CD14-positive monocyte (primary cell): ENCODE results near the gene RBM44. TPM values are rescaled to one million over a fixed set of nuclear protein-coding genes. Genes with fewer than 3 reads are reported as not detected.
A peak's percentile ranks its signal among the peaks of the same experiment; 100 is the strongest.

Source experiments
- DNase-seq, 3 donors: peaks; one replicate each; pipeline ENCODE4 v3.0.0-alpha.2; 2011 to 2022
- H2AFZ ChIP-seq: 2 replicates; pipeline ENCODE4 v1.6.0; 2012; ENCODE audit warnings: mild to moderate bottlenecking, low read depth, low read length, inconsistent platforms; ENCODE audit not compliant: insufficient read depth, poor library complexity, severe bottlenecking
- H3K27ac ChIP-seq, 2 donors: 1 replicate in 1 of 2; 2 replicates in 1 of 2; pipeline ENCODE4 v1.5.1; 2012 to 2013; ENCODE audit warnings: low read length in 2 of 2, control low read depth in 1 of 2, inconsistent platforms in 1 of 2, low read depth in 1 of 2, mild to moderate bottlenecking in 1 of 2
- H3K27me3 ChIP-seq, 2 donors: one replicate each; pipeline versions ENCODE4 v1.6.0 to v1.6.1; 2011 to 2013; ENCODE audit warnings: low read length in 2 of 2; ENCODE audit not compliant: control insufficient read depth in 2 of 2, insufficient read depth in 2 of 2
- H3K36me3 ChIP-seq, 2 donors: replicated peaks in 1 of 2; 1 replicate in 1 of 2; 2 replicates in 1 of 2; pipeline versions ENCODE4 v1.5.1 to v1.6.1; 2012 to 2013; ENCODE audit warnings: low read length in 2 of 2, control low read depth in 1 of 2, inconsistent platforms in 1 of 2, mild to moderate bottlenecking in 1 of 2; ENCODE audit not compliant: insufficient read depth in 2 of 2, control insufficient read depth in 1 of 2
- H3K4me1 ChIP-seq, 2 donors: 1 replicate in 1 of 2; 2 replicates in 1 of 2; pipeline versions ENCODE4 v1.5.1 to v1.6.1; 2012 to 2013; ENCODE audit warnings: low read length in 2 of 2, control low read depth in 1 of 2, inconsistent platforms in 1 of 2, mild to moderate bottlenecking in 1 of 2, moderate library complexity in 1 of 2; ENCODE audit not compliant: insufficient read depth in 2 of 2, control insufficient read depth in 1 of 2
- H3K4me2 ChIP-seq: replicated peaks from 2 replicates; pipeline ENCODE3; 2012; ENCODE audit warnings: low read length, moderate library complexity, mild to moderate bottlenecking; ENCODE audit not compliant: poor library complexity, severe bottlenecking; ENCODE audit errors: extremely low read depth
- H3K4me3 ChIP-seq, 3 experiments: fragments of 200-600 bp in 1 of 3; sonication (generic) in 1 of 3; replicated peaks in 1 of 3; 1 replicate in 2 of 3; 2 replicates in 1 of 3; pipeline ENCODE4 v1.5.1; 2011 to 2013; ENCODE audit warnings: low read length in 3 of 3, mild to moderate bottlenecking in 3 of 3, control low read depth in 2 of 3, low read depth in 2 of 3, inconsistent platforms in 1 of 3, moderate library complexity in 1 of 3
- H3K79me2 ChIP-seq: 2 replicates; pipeline ENCODE4 v1.6.0; 2012; ENCODE audit warnings: mild to moderate bottlenecking, control low read depth, inconsistent platforms, low read length, moderate library complexity; ENCODE audit not compliant: insufficient read depth
- H3K9ac ChIP-seq: 2 replicates; pipeline ENCODE4 v1.6.0; 2017; ENCODE audit warnings: low read length, mild to moderate bottlenecking; ENCODE audit not compliant: insufficient read depth, poor library complexity, severe bottlenecking
- H3K9me3 ChIP-seq, 2 donors: replicated peaks in 1 of 2; 1 replicate in 1 of 2; 2 replicates in 1 of 2; pipeline versions ENCODE4 v1.5.1 to v1.6.1; 2012 to 2013; ENCODE audit warnings: low read length in 2 of 2, control low read depth in 1 of 2; ENCODE audit not compliant: control insufficient read depth in 1 of 2, insufficient read depth in 1 of 2
- H4K20me1 ChIP-seq: 2 replicates; pipeline ENCODE4 v1.6.0; 2012; ENCODE audit warnings: mild to moderate bottlenecking, low read length, control low read depth, moderate library complexity; ENCODE audit not compliant: insufficient read depth
- H3K27ac Mint-ChIP-seq, 7 donors: one replicate each; pipeline ENCODE4 v1.8.0; 2020; ENCODE audit warnings: mild to moderate bottlenecking in 7 of 7, mixed read lengths in 7 of 7, moderate library complexity in 6 of 7, inconsistent platforms in 2 of 7
- H3K27me3 Mint-ChIP-seq, 3 donors: one replicate each; pipeline ENCODE4 v1.8.0; 2021 to 2022; ENCODE audit warnings: low read depth in 3 of 3, mild to moderate bottlenecking in 3 of 3, mixed read lengths in 3 of 3, moderate library complexity in 3 of 3, inconsistent platforms in 1 of 3
- H3K36me3 Mint-ChIP-seq, 2 donors: one replicate each; pipeline ENCODE4 v1.8.0; 2020; ENCODE audit warnings: mixed read lengths in 2 of 2, inconsistent platforms in 1 of 2, mild to moderate bottlenecking in 1 of 2
- H3K4me1 Mint-ChIP-seq: one replicate; pipeline ENCODE4 v1.8.0; 2020; ENCODE audit warnings: mild to moderate bottlenecking, mixed read lengths
- H3K4me3 Mint-ChIP-seq, 2 donors: one replicate each; pipeline ENCODE4 v1.8.0; 2020; ENCODE audit warnings: mild to moderate bottlenecking in 2 of 2, mixed read lengths in 2 of 2, moderate library complexity in 1 of 2
- H3K9me3 Mint-ChIP-seq, 7 donors: one replicate each; pipeline ENCODE4 v1.8.0; 2020 to 2022; ENCODE audit warnings: mixed read lengths in 7 of 7, mild to moderate bottlenecking in 6 of 7, moderate library complexity in 6 of 7, inconsistent platforms in 2 of 7
- CTCF ChIP-seq: fragments of 200-600 bp; IDR thresholded peaks from one replicate; pipeline ENCODE4 v1.8.0; 2022; ENCODE audit warnings: antibody characterized with exemption, mild to moderate bottlenecking
- WGBS: methylation state at CpG from one replicate; pipeline ENCODE4 v1.1.5; 2013; ENCODE audit warnings: missing lambda C conversion rate; ENCODE audit not compliant: insufficient coverage; 5-methylcytosine and 5-hydroxymethylcytosine counted together
- intact Hi-C, 2 donors: fragments of 100-400 bp; cut with micrococcal nuclease; formaldehyde crosslinking; loops; one replicate each; pipeline versions ENCODE4 v1.15.0 to v1.15.1; 2023
- polyA plus RNA-seq, 3 donors: library from polyadenylated mRNA; depleted of rRNA in 1 of 3; unstranded in 2 of 3; stranded (reverse) in 1 of 3; fragments of 300-500 nt in 2 of 3; fragments of >200 nt in 1 of 3; fragmentation: Illumina TruSeq in 2 of 3; gene quantifications; 1 replicate in 2 of 3; 2 replicates in 1 of 3; pipeline ENCODE4 v1.2.3, GENCODE V29; 2012 to 2021

Gene RBM44
- polyA plus RNA-seq, 3 donors, result 0.07 to 1.5 TPM; not detected in 1

DNA sequence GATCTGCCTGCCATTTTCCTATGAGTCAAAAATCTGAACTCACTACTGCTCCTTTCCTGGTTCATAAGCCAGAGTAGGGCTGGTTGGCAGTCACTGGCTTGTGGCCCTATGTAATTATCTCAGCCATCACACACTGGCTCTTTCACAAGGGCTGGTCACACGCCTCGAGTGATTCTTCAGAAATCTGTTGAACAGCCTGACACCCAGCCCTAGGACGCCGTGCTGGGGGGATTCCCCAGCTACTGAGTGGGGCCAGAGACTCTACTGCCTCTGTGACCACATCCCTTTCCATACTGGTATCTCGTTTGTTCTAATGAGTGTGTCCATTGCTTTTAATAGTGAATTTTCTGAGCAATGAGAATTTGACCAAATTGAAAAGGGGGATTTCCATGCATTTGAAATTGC is 45.8 kb upstream of the RBM44 start:
- Histone ChIP-seq H3K4me2 (no peak overlapping the region), H3K9me3 (peaks cover 0 to 3% of the 10 kb centered on the region in 2 donors), H3K27me3 (no peaks in the 10 kb centered on the region), H3K4me3 (no peak overlapping the region), H4K20me1 (peaks cover 98% of the 10 kb centered on the region), H3K36me3 (peaks cover 93 to 99% of the 10 kb centered on the region in 2 donors), H3K27ac (peak overlapping the region in 1 of 2 donors; percentile 55), H3K9ac (no peak overlapping the region), H2AFZ (no peak overlapping the region), H3K79me2 (peaks cover 43% of the 10 kb centered on the region), H3K4me1 (no peaks in the 10 kb centered on the region)
- H3K27ac Mint-ChIP-seq, result peak overlapping the region in 5 of 7 donors; percentile 2 to 81 (median 70)
- H3K9me3 Mint-ChIP-seq, result peaks cover 0 to 3% (median 0%) of the 10 kb centered on the region in 7 donors
- 33% methylated on average over 2 of the region's 5 CpGs for WGBS
- peak in 2 of 3 donors; percentile 17 to 71 for DNase-seq
- TF ChIP-seq CTCF, result no peak
- intact Hi-C loops, result no loop called here
- H3K36me3 Mint-ChIP-seq, result peaks cover 88 to 100% of the 10 kb centered on the region in 2 donors
- no peaks in the 10 kb centered on the region for H3K4me1 Mint-ChIP-seq
- no peak overlapping the region for H3K4me3 Mint-ChIP-seq
- peaks cover 0 to 3% (median 0%) of the 10 kb centered on the region in 3 donors for H3K27me3 Mint-ChIP-seq

- Histone ChIP-seq H3K27ac (no peak overlapping the region), H3K27me3 (no peaks in the 10 kb centered on the region), H4K20me1 (peaks cover 98% of the 10 kb centered on the region), H3K36me3 (peaks cover 93 to 99% of the 10 kb centered on the region in 2 donors), H3K4me2 (no peak overlapping the region), H3K9me3 (no peaks in the 10 kb centered on the region), H3K9ac (no peak overlapping the region), H3K4me1 (no peaks in the 10 kb centered on the region), H3K79me2 (peaks cover 33% of the 10 kb centered on the region), H3K4me3 (no peak overlapping the region), H2AFZ (no peak overlapping the region)
- H3K36me3 Mint-ChIP-seq, result peaks cover 88 to 100% of the 10 kb centered on the region in 2 donors
- no peaks in the 10 kb centered on the region for H3K9me3 Mint-ChIP-seq
- no peak overlapping the region for H3K4me3 Mint-ChIP-seq
- WGBS, result no CpG with 5 or more reads among the region's 3 CpGs
- no peak for TF ChIP-seq CTCF
- H3K4me1 Mint-ChIP-seq, result no peaks in the 10 kb centered on the region
- peaks cover 0 to 3% (median 0%) of the 10 kb centered on the region in 3 donors for H3K27me3 Mint-ChIP-seq
- H3K27ac Mint-ChIP-seq, result no peak overlapping the region
- intact Hi-C loops, result no loop called here
- DNase-seq, result no peak
Observed at GRCh38 chr2:237754182-237754581, 44.4 kb upstream of the RBM44 start.
